ENCODE measurements around the gene FIZ1. TPM values are rescaled to one million over a fixed set of nuclear protein-coding genes. Genes with fewer than 3 reads are reported as not detected.
"Not testable (repeated sequence)": the region's sequence is repeated elsewhere in the genome, so short reads cannot be mapped to it uniquely, and the experiment has no call there.

FIZ1 gene
- total and polyA plus RNA-seq, 2 experiments from 2014 or later: 2.3 to 3.4 TPM

- H3K79me2 ChIP-seq (ENCODE audit: insufficient read depth): peaks cover 19% of the 10 kb centered on the region
- H3F3A ChIP-seq (ENCODE audit: insufficient read depth): peaks cover 9% of the 10 kb centered on the region
- H2AFZ ChIP-seq: no peak overlapping the region
- H3K9me2 ChIP-seq (ENCODE audit: insufficient read depth): no peaks in the 10 kb centered on the region
- H3K27me3 ChIP-seq (replicated peaks; ENCODE audit: insufficient read depth): no peaks in the 10 kb centered on the region
- 94 to 96% methylated on average over 27 to 90 of the region's 90 CpGs for WGBS, 2 experiments (ENCODE audit: low coverage in 1 of 2, low lambda C conversion rate in 2 of 2, missing lambda C conversion rate in 2 of 2)
- TF ChIP-seq EZH2 (IDR thresholded peaks at IDR 0.05; ENCODE audit: insufficient read depth, poor library complexity, severe bottlenecking): no peak
- TF ChIP-seq EZH2phosphoT487 (IDR thresholded peaks at IDR 0.05; ENCODE audit: insufficient read depth, low read depth): no peak
- no peaks in the 10 kb centered on the region for H3K9me3 ChIP-seq (ENCODE audit: low read depth)
- no peak overlapping the region for H3K27ac ChIP-seq
- no peaks in the 10 kb centered on the region; the same call in 1 of the 2 replicates for H3K4me1 ChIP-seq (ENCODE audit: insufficient read depth)
- H3K9ac ChIP-seq: peak overlapping the region; percentile 86
- in situ Hi-C loops (cut with MboI): no loop called here
- no peaks in the 10 kb centered on the region for H3K36me3 ChIP-seq (ENCODE audit: low read depth)
- peak overlapping the region; percentile 99 for H3K4me2 ChIP-seq (ENCODE audit: unreplicated experiment)
- peak overlapping the region; percentile 82 for H3K4me3 ChIP-seq
- DNase-seq: no peak
- H4K20me1 ChIP-seq (ENCODE audit: insufficient read depth): no peaks in the 10 kb centered on the region
Measured at GRCh38 chr19:55578761-55579747, 20.3 kb downstream of the FIZ1 start.

- Histone ChIP-seq H3K27me3 (replicated peaks; ENCODE audit: insufficient read depth) (no peaks in the 10 kb centered on the region), H3K79me2 (ENCODE audit: insufficient read depth) (peaks cover 19% of the 10 kb centered on the region), H3K36me3 (ENCODE audit: low read depth) (no peaks in the 10 kb centered on the region), H3F3A (ENCODE audit: insufficient read depth) (peaks cover 9% of the 10 kb centered on the region), H2AFZ (no peak overlapping the region), H3K9me3 (ENCODE audit: low read depth) (no peaks in the 10 kb centered on the region), H3K27ac (no peak overlapping the region), H3K4me3 (no peak overlapping the region), H4K20me1 (ENCODE audit: insufficient read depth) (no peaks in the 10 kb centered on the region), H3K4me1 (ENCODE audit: insufficient read depth) (no peaks in the 10 kb centered on the region; the same call in 1 of the 2 replicates), H3K4me2 (ENCODE audit: unreplicated experiment) (no peak overlapping the region), H3K9me2 (ENCODE audit: insufficient read depth) (no peaks in the 10 kb centered on the region), H3K9ac (no peak overlapping the region)
- TF ChIP-seq EZH2 (IDR thresholded peaks at IDR 0.05; ENCODE audit: insufficient read depth, poor library complexity, severe bottlenecking) (no peak), EZH2phosphoT487 (IDR thresholded peaks at IDR 0.05; ENCODE audit: insufficient read depth, low read depth) (no peak)
- WGBS, 2 experiments (ENCODE audit: low coverage in 1 of 2, low lambda C conversion rate in 2 of 2, missing lambda C conversion rate in 2 of 2): 95 to 98% methylated on average over 34 to 83 of the region's 83 CpGs
- no peak for DNase-seq
- in situ Hi-C loops (cut with MboI): no loop called here
Measured at GRCh38 chr19:55578031-55578760, 21.1 kb downstream of the FIZ1 start.

GRCh38 chr19:55576746-55577145 is 22.6 kb downstream of the FIZ1 start:
- H3K4me1 ChIP-seq (ENCODE audit: insufficient read depth): no peaks in the 10 kb centered on the region; the same call in 1 of the 2 replicates
- no peak for DNase-seq
- WGBS, 2 experiments (ENCODE audit: low coverage in 1 of 2, low lambda C conversion rate in 2 of 2, missing lambda C conversion rate in 2 of 2): 90 to 94% methylated on average over 5 of the region's 5 CpGs

GRCh38 chr19:55573929-55574328 is 25.4 kb downstream of the FIZ1 start:
- H2AFZ ChIP-seq; H3K4me1 ChIP-seq (ENCODE audit: insufficient read depth); H3K4me2 ChIP-seq (ENCODE audit: unreplicated experiment); H3F3A ChIP-seq (ENCODE audit: insufficient read depth); H3K9ac ChIP-seq; DNase-seq; H3K36me3 ChIP-seq (ENCODE audit: low read depth); H3K79me2 ChIP-seq (ENCODE audit: insufficient read depth); H3K27ac ChIP-seq; H3K4me3 ChIP-seq; H4K20me1 ChIP-seq (ENCODE audit: insufficient read depth); H3K9me3 ChIP-seq (ENCODE audit: low read depth); H3K27me3 ChIP-seq (replicated peaks; ENCODE audit: insufficient read depth); H3K9me2 ChIP-seq (ENCODE audit: insufficient read depth); in situ Hi-C loops (cut with MboI): not testable (repeated sequence)
- 85 to 89% methylated on average over 6 of the region's 6 CpGs for WGBS, 2 experiments (ENCODE audit: low coverage in 1 of 2, low lambda C conversion rate in 2 of 2, missing lambda C conversion rate in 2 of 2)

More at GRCh38 chr19:55576746-55577145, 22.6 kb downstream of the FIZ1 start:
- H2AFZ ChIP-seq: no peak overlapping the region
- H4K20me1 ChIP-seq (ENCODE audit: insufficient read depth): no peaks in the 10 kb centered on the region
- H3K27me3 ChIP-seq (replicated peaks; ENCODE audit: insufficient read depth): no peaks in the 10 kb centered on the region
- H3K36me3 ChIP-seq (ENCODE audit: low read depth): no peaks in the 10 kb centered on the region
- TF ChIP-seq EZH2 (IDR thresholded peaks at IDR 0.05; ENCODE audit: insufficient read depth, poor library complexity, severe bottlenecking): no peak
- no peak for TF ChIP-seq EZH2phosphoT487 (IDR thresholded peaks at IDR 0.05; ENCODE audit: insufficient read depth, low read depth)
- no peaks in the 10 kb centered on the region for H3K9me2 ChIP-seq (ENCODE audit: insufficient read depth)
- H3K27ac ChIP-seq: no peak overlapping the region
- in situ Hi-C loops (cut with MboI): no loop called here
- no peak overlapping the region for H3K9ac ChIP-seq
- no peaks in the 10 kb centered on the region for H3K9me3 ChIP-seq (ENCODE audit: low read depth)
- H3F3A ChIP-seq (ENCODE audit: insufficient read depth): peaks cover 5% of the 10 kb centered on the region
- H3K4me3 ChIP-seq: no peak overlapping the region
- peaks cover 19% of the 10 kb centered on the region for H3K79me2 ChIP-seq (ENCODE audit: insufficient read depth)
- H3K4me2 ChIP-seq (ENCODE audit: unreplicated experiment): no peak overlapping the region

- H2AFZ ChIP-seq; H3F3A ChIP-seq (ENCODE audit: insufficient read depth); H3K79me2 ChIP-seq (ENCODE audit: insufficient read depth); H3K9me2 ChIP-seq (ENCODE audit: insufficient read depth); H3K4me1 ChIP-seq (ENCODE audit: insufficient read depth); DNase-seq; H3K27ac ChIP-seq; H3K9me3 ChIP-seq (ENCODE audit: low read depth); H3K36me3 ChIP-seq (ENCODE audit: low read depth); H4K20me1 ChIP-seq (ENCODE audit: insufficient read depth); H3K4me3 ChIP-seq; in situ Hi-C loops (cut with MboI); H3K4me2 ChIP-seq (ENCODE audit: unreplicated experiment); H3K27me3 ChIP-seq (replicated peaks; ENCODE audit: insufficient read depth); H3K9ac ChIP-seq: not testable (repeated sequence)
- 51 to 67% methylated on average over 5 of the region's 5 CpGs for WGBS, 2 experiments (ENCODE audit: low coverage in 1 of 2, low lambda C conversion rate in 2 of 2, missing lambda C conversion rate in 2 of 2)
Measured at GRCh38 chr19:55569477-55569876, 29.8 kb downstream of the FIZ1 start.

All from GM23248 (cell line).